RKO (cell line): ENCODE results near the gene PCNX1.
"Not testable (repeated sequence)": the region's sequence is repeated elsewhere in the genome, so short reads cannot be mapped to it uniquely, and the experiment has no call there.

Experiments used
- DNase-seq: peaks from one replicate; pipeline ENCODE4 v3.0.0-alpha.2; 2016; ENCODE audit warnings: low spot score

PCNX1 gene

GRCh38 chr14:71129716-71130490 lies 222.6 kb downstream of the PCNX1 start:
- DNase-seq, result not testable (repeated sequence)

- peak; percentile 97 for DNase-seq
Observed at GRCh38 chr14:71130491-71131179, 223.4 kb downstream of the PCNX1 start.

- DNase-seq, result no peak
Observed at GRCh38 chr14:71133296-71133695, 226.0 kb downstream of the PCNX1 start.

GRCh38 chr14:71135496-71135895 lies 228.2 kb downstream of the PCNX1 start:
- DNase-seq, result no peak

GRCh38 chr14:71135911-71136310 lies 228.7 kb downstream of the PCNX1 start:
- no peak for DNase-seq

GRCh38 chr14:71136386-71137060 lies 229.3 kb downstream of the PCNX1 start:
- no peak for DNase-seq

- no peak for DNase-seq
Observed at GRCh38 chr14:71137536-71138447, 230.5 kb downstream of the PCNX1 start.

GRCh38 chr14:71138448-71139293 lies 231.4 kb downstream of the PCNX1 start:
- DNase-seq, result peak; percentile 68

- DNase-seq, result no peak
Observed at GRCh38 chr14:71139294-71139946, 232.2 kb downstream of the PCNX1 start.

- no peak for DNase-seq
Observed at GRCh38 chr14:71140157-71140556, 232.9 kb downstream of the PCNX1 start.

GRCh38 chr14:71141701-71142374 lies 234.6 kb downstream of the PCNX1 start:
- DNase-seq, result no peak

- peak; percentile 35 for DNase-seq
Observed at GRCh38 chr14:71142375-71143038, 235.2 kb downstream of the PCNX1 start.

- peak; percentile 16 for DNase-seq
Observed at GRCh38 chr14:71143381-71144290, 236.4 kb downstream of the PCNX1 start.

- not testable (repeated sequence) for DNase-seq
Observed at GRCh38 chr14:71147335-71147734, 240.1 kb downstream of the PCNX1 start.

GRCh38 chr14:71148627-71149026 lies 241.4 kb downstream of the PCNX1 start:
- DNase-seq, result no peak

GRCh38 chr14:71150737-71151136 lies 243.5 kb downstream of the PCNX1 start:
- DNase-seq, result no peak

- no peak for DNase-seq
Observed at GRCh38 chr14:71155743-71156142, 248.5 kb downstream of the PCNX1 start.
